Pulmonary artery endothelial cell (primary cell): Measurements from ENCODE around the gene RAMAC. TPM values are rescaled to one million over a fixed set of nuclear protein-coding genes. Genes with fewer than 3 reads are reported as not detected.
"Not testable (repeated sequence)": the region's sequence is repeated elsewhere in the genome, so short reads cannot be mapped to it uniquely, and the experiment has no call there.

Source experiments
- DNase-seq: peaks from one replicate; pipeline ENCODE4 v3.0.0-alpha.2; 2011; ENCODE audit warnings: low read depth, low spot score
- total RNA-seq: library from RNA; depleted of rRNA; stranded (reverse); fragments of >200 nt; gene quantifications from 2 replicates; pipeline ENCODE4 v1.2.3, GENCODE V29; 2014

RAMAC gene
- total RNA-seq, result 23.2 and 28.3 TPM in 2 replicates

- peak; percentile 77 for DNase-seq
These were observed at the start of gene RAMAC for GRCh38 chr15:82985688-82986441. Gene RAMAC (plus strand): TSS chr15:82986210. CDS start chr15:82989019, 2,809 bp downstream.

- DNase-seq, result no peak
These were observed 48.9 kb upstream of the RAMAC start for GRCh38 chr15:82936966-82937711.

GRCh38 chr15:82937712-82938058 is 48.3 kb upstream of the RAMAC start:
- no peak for DNase-seq

- not testable (repeated sequence) for DNase-seq
These were observed 46.3 kb upstream of the RAMAC start for GRCh38 chr15:82939678-82940077.

- DNase-seq, result no peak
These were observed 43.3 kb upstream of the RAMAC start for GRCh38 chr15:82942691-82943090.

GRCh38 chr15:82943176-82943575 is 42.8 kb upstream of the RAMAC start:
- DNase-seq, result no peak

- no peak for DNase-seq
These were observed 42.0 kb upstream of the RAMAC start for GRCh38 chr15:82944056-82944455.

GRCh38 chr15:82944821-82945220 is 41.2 kb upstream of the RAMAC start:
- DNase-seq, result no peak

GRCh38 chr15:82945326-82945725 is 40.7 kb upstream of the RAMAC start:
- DNase-seq, result no peak

- no peak for DNase-seq
These were observed 39.8 kb upstream of the RAMAC start for GRCh38 chr15:82946155-82946701.

GRCh38 chr15:82950295-82950694 is 35.7 kb upstream of the RAMAC start:
- no peak for DNase-seq

- no peak for DNase-seq
These were observed 35.2 kb upstream of the RAMAC start for GRCh38 chr15:82950746-82951370.

GRCh38 chr15:82951472-82952157 is 34.4 kb upstream of the RAMAC start:
- DNase-seq, result no peak

GRCh38 chr15:82952158-82953081 is 33.6 kb upstream of the RAMAC start, which contains the start of gene HOMER2:
Gene HOMER2 (minus strand): TSS chr15:82952720. CDS start chr15:82952535, 185 bp downstream.
- DNase-seq, result no peak

- no peak for DNase-seq
These were observed 27.4 kb upstream of the RAMAC start for GRCh38 chr15:82958638-82959037.

- DNase-seq, result no peak
These were observed 26.6 kb upstream of the RAMAC start for GRCh38 chr15:82959423-82959822.

- DNase-seq, result no peak
These were observed 25.2 kb upstream of the RAMAC start for GRCh38 chr15:82960766-82961165.

GRCh38 chr15:82963471-82964341 is 22.3 kb upstream of the RAMAC start:
- DNase-seq, result no peak

GRCh38 chr15:82964890-82965289 is 21.1 kb upstream of the RAMAC start:
- no peak for DNase-seq
